ENCODE data around the gene MAP3K12.

- peak; percentile 75 for TF ChIP-seq CTCF (IDR thresholded peaks at IDR 0.05)
- TF ChIP-seq EZH2phosphoT487 (IDR thresholded peaks at IDR 0.05) = no peak
Measured at GRCh38 chr12:53543539-53543938, 44.3 kb upstream of the MAP3K12 start.

All from neural progenitor cell (in vitro differentiated cells).